Caco-2 (cell line): Measurements from ENCODE around the gene CHDH. TPM values are rescaled to one million over a fixed set of nuclear protein-coding genes. Genes with fewer than 3 reads are reported as not detected.

Experiments
- BruUV-seq: library from RNA; stranded (reverse); fragments of 400-500 nt; replicated peaks from 2 replicates; lab custom pipeline; 2021; lab: Mats Ljungman, UMichigan
- CTCF ChIA-PET: fragments of 300-600 bp; sonication (Branson Sonifier 250); formaldehyde crosslinking; loops from one replicate; lab custom pipeline; 2022; ENCODE audit warnings: antibody characterized with exemption; lab: Charles Lee
- POLR2A ChIA-PET: fragments of 300-600 bp; sonication (Branson Sonifier 250); formaldehyde crosslinking; loops from one replicate; lab custom pipeline; 2022; ENCODE audit warnings: antibody characterized with exemption; lab: Charles Lee
- DNase-seq, 2 experiments: peaks; one replicate each; pipeline versions ENCODE4 v3.0.0 to v3.0.0-alpha.2; 2020 to 2022
- H3K27me3 ChIP-seq: replicated peaks from 2 replicates; pipeline ENCODE4 v1.6.0; 2011; ENCODE audit warnings: low read length; ENCODE audit not compliant: control insufficient read depth, insufficient read depth
- H3K36me3 ChIP-seq: 2 replicates; pipeline ENCODE4 v1.5.1; 2011; ENCODE audit warnings: low read length; ENCODE audit not compliant: control insufficient read depth, insufficient read depth
- H3K4me1 ChIP-seq: fragments of 250-450 bp; sonication (Bioruptor Pico); 2 replicates; pipeline ENCODE4 v1.5.1; 2020; ENCODE audit warnings: mild to moderate bottlenecking
- H3K4me3 ChIP-seq: 2 replicates; pipeline ENCODE4 v1.5.1; 2011; ENCODE audit warnings: low read depth, mild to moderate bottlenecking, control low read depth, low read length
- H3K9me3 ChIP-seq: fragments of 250-450 bp; sonication (Bioruptor Pico); 2 replicates; pipeline ENCODE4 v1.5.1; 2020; ENCODE audit warnings: mild to moderate bottlenecking, moderate library complexity
- H3K27ac Mint-ChIP-seq: one replicate; pipeline ENCODE4 v1.8.0; 2022; ENCODE audit warnings: mixed read lengths; ENCODE audit not compliant: unreplicated experiment
- H3K27me3 Mint-ChIP-seq: one replicate; pipeline ENCODE4 v1.8.0; 2022; ENCODE audit warnings: mixed read lengths; ENCODE audit not compliant: insufficient read depth, unreplicated experiment
- H3K36me3 Mint-ChIP-seq: one replicate; pipeline ENCODE4 v1.8.0; 2022; ENCODE audit warnings: mild to moderate bottlenecking, mixed read lengths; ENCODE audit not compliant: insufficient read depth, unreplicated experiment
- H3K4me1 Mint-ChIP-seq: one replicate; pipeline ENCODE4 v1.8.0; 2022; ENCODE audit warnings: low read depth, mixed read lengths; ENCODE audit not compliant: unreplicated experiment
- H3K4me3 Mint-ChIP-seq: one replicate; pipeline ENCODE4 v1.8.0; 2022; ENCODE audit warnings: mild to moderate bottlenecking, moderate library complexity, mixed read lengths; ENCODE audit not compliant: unreplicated experiment
- H3K9me3 Mint-ChIP-seq: one replicate; pipeline ENCODE4 v1.8.0; 2022; ENCODE audit warnings: mixed read lengths; ENCODE audit not compliant: unreplicated experiment
- CTCF ChIP-seq, 2 experiments: fragments of 200-600 bp in 1 of 2; IDR thresholded peaks; 1 replicate in 1 of 2; 2 replicates in 1 of 2; pipeline versions ENCODE4 v1.5.1 to v1.8.0; 2011 to 2022; ENCODE audit warnings: antibody characterized with exemption in 1 of 2, control low read depth in 1 of 2, inconsistent platforms in 1 of 2, low read depth in 1 of 2, low read length in 1 of 2, mild to moderate bottlenecking in 1 of 2, moderate library complexity in 1 of 2; ENCODE audit not compliant: insufficient read depth in 1 of 2, severe bottlenecking in 1 of 2, unreplicated experiment in 1 of 2
- intact Hi-C: fragments of 100-400 bp; cut with micrococcal nuclease; formaldehyde crosslinking; loops from one replicate; pipeline ENCODE4 v1.10.0; 2022; ENCODE audit not compliant: unreplicated experiment
- total RNA-seq: library from RNA; stranded (reverse); gene quantifications from 2 replicates; pipeline ENCODE4 v1.2.3, GENCODE V29; 2022

The CHDH gene
- total RNA-seq, 1 experiment from 2014 or later, result 32.4 TPM

GRCh38 chr3:53843195-53844177, 2.7 kb downstream of the CHDH start:
- Histone ChIP-seq H3K4me3 (peak overlapping the region; percentile 81), H3K4me1 (peaks cover 32% of the 10 kb centered on the region), H3K27me3 (no peaks in the 10 kb centered on the region)

GRCh38 chr3:53842436-53843194, 3.6 kb downstream of the CHDH start:
- no peaks in the 10 kb centered on the region for H3K27me3 Mint-ChIP-seq
- no peaks in the 10 kb centered on the region for H3K9me3 Mint-ChIP-seq
- no peak overlapping the region for H3K4me3 ChIP-seq
- H3K4me1 ChIP-seq, result peaks cover 32% of the 10 kb centered on the region
- CTCF ChIA-PET, result interaction anchor here (0.6 to 1.1 kb wide), 2 partner anchors 49 to 127 kb away, joined by 3 read pairs; partner anchors contain the start of gene SELENOK
- no peaks in the 10 kb centered on the region for H3K36me3 ChIP-seq
- H3K27ac Mint-ChIP-seq, result peak overlapping the region; percentile 93
- BruUV-seq, result no TSS peak
- peak; percentile 23 to 83 for TF ChIP-seq CTCF (IDR thresholded peaks at IDR 0.05; ENCODE audit: insufficient read depth in 1 of 2, low read depth in 1 of 2, low read length in 1 of 2, severe bottlenecking in 1 of 2, unreplicated experiment in 1 of 2)
- H3K9me3 ChIP-seq, result no peaks in the 10 kb centered on the region
- peak overlapping the region; percentile 89 for H3K4me3 Mint-ChIP-seq
- peak; percentile 88 to 91 for DNase-seq
- no peaks in the 10 kb centered on the region for H3K27me3 ChIP-seq
- H3K36me3 Mint-ChIP-seq, result peaks cover 28% of the 10 kb centered on the region
- POLR2A ChIA-PET, result no interaction called here
- intact Hi-C loops, result loop anchor here (10.0 kb wide), 1 partner anchor 118 kb away; no protein-coding TSS in a partner anchor
- peaks cover 10% of the 10 kb centered on the region for H3K4me1 Mint-ChIP-seq

More at GRCh38 chr3:53843195-53844177, 2.7 kb downstream of the CHDH start:
- ChIA-PET POLR2A (interaction anchor here (2.8 kb wide), 1 partner anchor 48 kb away, joined by 14 read pairs; the partner anchor contains the start of gene SELENOK), CTCF (interaction anchor here (1.1 kb wide), 1 partner anchor 48 kb away, joined by 3 read pairs; the partner anchor contains the start of gene SELENOK)
- BruUV-seq, result no TSS peak
- Mint-ChIP-seq H3K4me1 (peaks cover 11% of the 10 kb centered on the region), H3K27me3 (no peaks in the 10 kb centered on the region), H3K36me3 (peaks cover 23% of the 10 kb centered on the region), H3K9me3 (no peaks in the 10 kb centered on the region), H3K27ac (peak overlapping the region; percentile 93), H3K4me3 (peak overlapping the region; percentile 89)
- H3K36me3 ChIP-seq, result no peaks in the 10 kb centered on the region
- DNase-seq, result no peak
- intact Hi-C loops, result loop anchor here (10.0 kb wide), 1 partner anchor 119 kb away; no protein-coding TSS in a partner anchor
- no peak for TF ChIP-seq CTCF (IDR thresholded peaks at IDR 0.05; ENCODE audit: insufficient read depth in 1 of 2, low read depth in 1 of 2, low read length in 1 of 2, severe bottlenecking in 1 of 2, unreplicated experiment in 1 of 2)
- H3K9me3 ChIP-seq, result no peaks in the 10 kb centered on the region
